CD4-positive, alpha-beta T cell treated with Interleukin-4 for 4 hours (primary cell): ENCODE measurements around the gene BCAT1.
"Not testable (repeated sequence)": the region's sequence is repeated elsewhere in the genome, so short reads cannot be mapped to it uniquely, and the experiment has no call there.

ENCODE experiments used
- DNase-seq: peaks from one replicate; pipeline ENCODE4 v3.0.0-alpha.2; 2020

Gene BCAT1

GRCh38 chr12:24955853-24956252, 7.0 kb upstream of the BCAT1 start:
- DNase-seq = no peak

- DNase-seq = no peak
Observed at GRCh38 chr12:24955389-24955788, 6.5 kb upstream of the BCAT1 start.

GRCh38 chr12:24954261-24954660, 5.4 kb upstream of the BCAT1 start:
- DNase-seq = no peak

GRCh38 chr12:24952389-24952788, 3.5 kb upstream of the BCAT1 start:
- no peak for DNase-seq

- no peak for DNase-seq
Observed at GRCh38 chr12:24950231-24950834, 1.4 kb upstream of the BCAT1 start.

GRCh38 chr12:24948420-24948756, 513 bp downstream of the BCAT1 start:
- DNase-seq = no peak

- no peak for DNase-seq
Observed at GRCh38 chr12:24947541-24948419, 1.1 kb downstream of the BCAT1 start.

GRCh38 chr12:24945845-24946244, 3.1 kb downstream of the BCAT1 start:
- no peak for DNase-seq

GRCh38 chr12:24945039-24945438, 3.9 kb downstream of the BCAT1 start:
- no peak for DNase-seq

GRCh38 chr12:24944601-24944975, 4.3 kb downstream of the BCAT1 start:
- no peak for DNase-seq

- no peak for DNase-seq
Observed at GRCh38 chr12:24943947-24944600, 4.8 kb downstream of the BCAT1 start.

- DNase-seq = no peak
Observed at GRCh38 chr12:24940157-24940556, 8.7 kb downstream of the BCAT1 start.

- not testable (repeated sequence) for DNase-seq
Observed at GRCh38 chr12:24939551-24939950, 9.3 kb downstream of the BCAT1 start.

- DNase-seq = no peak
Observed at GRCh38 chr12:24938341-24938740, 10.6 kb downstream of the BCAT1 start.

GRCh38 chr12:24937553-24938244, 11.2 kb downstream of the BCAT1 start:
- no peak for DNase-seq

- DNase-seq = no peak
Observed at GRCh38 chr12:24933694-24934407, 15.1 kb downstream of the BCAT1 start.

- DNase-seq = no peak
Observed at GRCh38 chr12:24931666-24932405, 17.1 kb downstream of the BCAT1 start.

- no peak for DNase-seq
Observed at GRCh38 chr12:24929953-24930352, 18.9 kb downstream of the BCAT1 start.

- DNase-seq = not testable (repeated sequence)
Observed at GRCh38 chr12:24928533-24929306, 20.2 kb downstream of the BCAT1 start.

GRCh38 chr12:24928131-24928530, 20.8 kb downstream of the BCAT1 start:
- no peak for DNase-seq

GRCh38 chr12:24926080-24926479, 22.8 kb downstream of the BCAT1 start:
- DNase-seq = not testable (repeated sequence)
